HG02938 (cell line): Measurements from ENCODE around the gene ANKS6.

Source experiments
- ATAC-seq: cut with Tn5 transposase; IDR thresholded peaks from one replicate; pipeline ENCODE4 v1.9.1; 2021; ENCODE audit warnings: mild to moderate bottlenecking, moderate library complexity; ENCODE audit not compliant: unreplicated experiment

The ANKS6 gene

DNA sequence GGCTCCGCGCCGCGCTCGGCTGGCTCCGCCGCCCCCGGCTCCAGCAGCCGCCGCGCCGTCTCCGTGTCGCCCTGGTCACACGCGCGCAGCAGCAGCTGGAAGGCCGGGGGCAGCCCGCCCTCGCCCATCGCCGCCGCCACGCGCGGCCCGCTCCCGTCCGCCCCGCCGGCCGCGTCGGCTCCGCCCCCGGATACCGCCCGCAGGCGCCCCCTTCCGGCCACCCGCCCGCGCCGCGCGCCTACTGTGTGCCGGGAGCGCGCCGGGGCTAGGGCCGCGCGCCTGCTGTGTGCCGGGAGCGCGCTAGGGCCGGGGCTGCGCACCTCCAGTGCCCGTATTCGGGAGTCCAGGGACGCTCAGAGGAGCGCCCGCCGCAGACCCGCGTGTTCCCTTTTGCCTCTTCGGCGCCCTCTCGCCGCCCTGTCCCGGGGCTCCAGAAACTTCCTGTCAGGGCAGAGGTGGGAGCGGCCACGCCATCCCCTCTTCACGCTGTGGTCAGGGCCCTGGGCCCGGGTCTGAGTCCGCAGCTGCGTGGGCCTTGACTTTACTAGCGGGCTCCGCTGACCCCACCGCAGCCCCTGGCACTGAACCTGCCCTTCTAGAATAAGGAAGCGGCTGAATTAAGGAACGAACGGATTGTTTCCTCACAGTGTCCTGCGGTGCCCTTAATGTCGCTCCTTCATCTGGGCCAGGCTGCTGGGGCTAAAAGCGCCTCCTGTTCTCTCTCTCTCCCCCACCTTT is at the start of gene ANKS6:
ANKS6 (minus strand) TSS at position 192 of the 738 bp plus-strand sequence; CDS start at position 128, 64 bp downstream.
- peak; percentile 65 for ATAC-seq

DNA sequence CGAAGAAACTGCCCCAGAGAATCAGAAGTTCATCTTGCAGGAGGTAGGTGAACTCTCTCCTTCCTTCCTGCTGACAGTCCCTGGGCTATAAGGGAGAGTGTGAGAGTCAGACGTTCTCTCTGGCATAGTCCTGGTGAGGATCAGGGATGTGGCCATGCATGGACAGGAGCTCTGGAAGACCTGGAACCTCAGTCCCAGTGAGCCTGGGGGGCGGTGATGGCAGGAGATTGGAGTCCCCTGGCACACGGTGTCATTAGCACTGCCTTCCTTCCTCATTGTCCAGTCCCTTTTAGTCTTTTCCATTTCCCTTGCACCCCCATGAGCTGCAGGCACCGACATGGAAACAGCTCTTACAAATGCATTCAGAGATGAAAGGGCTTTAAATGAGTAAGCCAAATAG is 49.7 kb upstream of the ANKS6 start:
- no peak for ATAC-seq

DNA sequence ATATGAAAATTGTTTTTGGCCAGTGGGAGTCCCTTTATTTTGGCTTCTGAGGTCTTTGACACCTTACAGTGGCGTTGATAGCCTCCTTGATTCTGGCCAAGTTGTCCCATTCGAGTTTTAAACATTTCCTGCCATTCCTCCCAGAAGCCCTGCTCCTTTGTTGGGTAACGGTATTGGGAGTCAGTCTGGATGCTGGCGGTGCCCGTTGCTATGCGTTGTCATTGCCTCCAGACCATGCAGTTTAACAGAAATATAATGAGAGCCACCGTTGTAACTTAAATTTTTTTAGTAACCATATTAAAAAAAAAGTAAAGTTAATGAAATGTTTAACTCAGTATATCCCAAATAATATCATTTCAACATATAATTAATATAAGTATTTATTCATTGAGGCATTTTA is 46.2 kb upstream of the ANKS6 start:
- ATAC-seq: no peak

DNA sequence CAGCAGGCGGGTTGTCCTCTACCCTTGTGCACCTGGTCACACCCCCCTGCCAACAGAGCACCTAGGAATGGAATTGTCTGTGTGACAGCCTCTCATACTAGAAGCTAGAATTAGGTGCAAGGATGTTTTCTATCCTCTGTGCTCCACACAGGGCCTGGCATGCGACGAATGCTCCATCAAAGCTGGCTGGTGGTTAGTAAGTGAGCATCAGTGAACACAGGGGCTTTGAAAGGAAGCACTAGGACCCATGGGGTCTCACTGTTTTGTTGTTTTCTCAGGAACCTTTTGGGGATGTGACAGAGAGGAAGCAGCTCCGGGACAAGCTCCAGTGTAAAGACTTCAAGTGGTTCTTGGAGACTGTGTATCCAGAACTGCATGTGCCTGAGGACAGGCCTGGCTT is 43.4 kb upstream of the ANKS6 start:
- ATAC-seq: no peak

DNA sequence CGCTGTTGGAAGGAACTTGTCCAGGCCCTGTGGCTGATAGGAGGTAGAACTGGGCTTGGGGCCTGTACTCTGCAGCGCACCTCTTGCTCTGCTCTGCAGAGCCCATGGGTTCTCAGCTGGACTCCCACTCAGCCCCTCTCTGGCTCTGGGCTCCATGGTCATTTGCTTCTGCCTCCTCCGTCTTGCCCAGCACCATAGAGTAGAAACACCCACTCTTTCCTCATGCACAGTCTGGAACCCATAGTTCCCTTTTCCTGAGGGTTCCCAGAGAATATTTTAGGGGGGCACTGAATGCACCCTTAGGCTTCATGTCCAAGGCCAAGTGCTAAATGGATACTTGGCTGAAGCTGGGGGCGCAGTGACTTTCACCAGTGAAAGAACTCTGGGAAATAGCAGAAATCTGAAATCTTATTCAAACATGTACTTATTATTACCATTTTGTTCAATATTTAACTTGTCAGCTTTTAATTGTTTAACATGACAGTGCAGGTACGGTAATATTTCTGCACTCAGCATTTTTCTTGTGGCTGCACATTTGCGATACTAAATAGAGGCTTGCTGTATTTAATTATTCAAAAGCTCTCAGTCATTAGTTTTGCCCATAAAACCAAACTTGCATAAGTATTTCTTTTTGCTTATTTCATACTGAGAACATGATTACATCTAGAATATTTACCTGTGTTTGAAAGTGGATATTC is 42.7 kb upstream of the ANKS6 start:
- ATAC-seq: no peak

DNA sequence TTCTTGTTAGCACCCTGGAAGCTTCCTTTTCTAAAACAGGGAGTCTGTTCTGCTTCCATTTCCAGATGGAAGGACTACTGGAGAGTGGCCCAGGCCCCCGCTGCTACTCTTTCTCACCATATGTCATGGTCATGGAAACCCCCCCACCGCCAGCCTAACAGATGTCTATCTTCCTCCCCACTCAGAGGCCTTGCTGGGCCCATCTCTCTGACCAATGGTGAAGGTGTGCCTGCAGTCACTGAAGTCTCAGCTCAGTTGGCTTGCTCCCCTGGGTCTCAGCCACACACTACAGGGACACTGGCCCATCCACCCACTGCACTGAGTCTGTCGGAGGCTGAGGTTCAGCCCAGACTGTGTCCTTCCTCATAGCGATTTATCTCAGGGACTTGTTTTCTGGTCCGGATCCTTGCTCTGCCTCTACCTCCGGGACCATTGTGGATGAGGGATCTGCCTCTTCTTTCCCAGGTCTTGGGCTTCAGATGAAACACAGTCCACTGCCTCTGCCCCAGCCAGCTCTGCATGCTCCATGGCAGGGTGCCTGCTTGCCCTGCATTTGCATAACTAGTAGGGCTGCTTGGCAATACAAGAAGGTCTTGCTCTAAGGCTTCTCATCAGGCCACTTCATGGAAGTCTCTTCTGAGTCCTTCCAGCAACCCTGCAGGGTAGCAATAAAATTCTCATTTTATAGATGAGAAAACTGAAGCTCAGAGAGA is 42.0 kb upstream of the ANKS6 start:
- no peak for ATAC-seq

DNA sequence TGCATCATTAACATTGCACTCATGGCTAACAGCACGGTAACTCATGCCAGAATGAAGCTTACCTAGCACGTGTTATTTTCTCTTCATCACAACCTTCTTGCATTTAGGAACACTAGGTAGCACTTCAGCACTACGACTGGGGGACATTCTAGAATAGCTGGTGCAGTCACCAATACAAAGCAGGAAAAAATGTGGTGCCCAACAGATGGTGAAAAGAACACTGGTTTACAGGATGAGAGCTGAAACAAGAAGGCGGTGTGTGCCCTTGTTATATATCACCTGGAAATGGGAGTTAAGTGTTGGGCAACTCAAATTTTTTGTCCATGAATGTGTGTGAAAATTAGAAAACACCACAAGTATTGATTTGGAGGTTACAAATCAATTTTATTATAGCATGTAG is 41.2 kb upstream of the ANKS6 start:
- no peak for ATAC-seq

DNA sequence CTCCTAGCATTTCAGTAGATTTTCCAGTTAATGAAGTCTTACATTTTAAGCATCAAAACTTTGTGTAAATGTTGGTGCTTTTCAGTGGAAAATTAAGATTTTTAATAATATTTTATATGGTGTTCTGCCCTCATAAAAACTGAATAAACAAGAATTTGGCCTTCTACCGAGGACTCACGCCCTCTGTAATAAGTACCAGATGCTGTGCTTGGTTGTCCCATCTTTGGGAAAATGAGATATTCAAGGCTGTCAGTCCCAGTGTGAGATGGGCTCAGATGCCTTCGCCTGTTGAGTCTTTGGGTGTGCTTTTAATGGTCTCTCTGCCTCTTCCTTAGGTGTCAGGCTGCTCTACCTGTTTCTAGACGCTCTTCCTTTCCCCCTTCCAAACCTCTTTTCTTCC is 39.9 kb upstream of the ANKS6 start:
- ATAC-seq: no peak

DNA sequence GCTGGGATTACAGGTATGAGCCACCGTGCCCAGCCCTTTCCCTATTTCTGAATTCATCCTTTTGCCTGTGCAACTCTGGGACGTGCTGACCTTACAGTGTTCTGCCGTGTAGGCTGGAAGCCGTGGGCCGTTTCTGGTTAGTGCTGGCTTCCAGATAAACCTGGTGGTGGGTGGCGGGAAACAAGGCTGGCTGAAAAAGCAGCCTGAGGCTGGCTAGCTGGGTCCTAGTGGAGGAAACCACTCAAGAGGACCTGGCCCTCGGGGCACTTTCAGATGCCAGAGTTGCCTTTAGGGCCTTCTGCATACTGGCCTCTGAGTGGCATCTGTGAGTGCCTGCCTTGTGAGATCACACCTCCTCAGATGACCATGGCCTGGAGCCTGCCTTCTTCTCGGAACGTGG is 38.0 kb upstream of the ANKS6 start:
- no peak for ATAC-seq

DNA sequence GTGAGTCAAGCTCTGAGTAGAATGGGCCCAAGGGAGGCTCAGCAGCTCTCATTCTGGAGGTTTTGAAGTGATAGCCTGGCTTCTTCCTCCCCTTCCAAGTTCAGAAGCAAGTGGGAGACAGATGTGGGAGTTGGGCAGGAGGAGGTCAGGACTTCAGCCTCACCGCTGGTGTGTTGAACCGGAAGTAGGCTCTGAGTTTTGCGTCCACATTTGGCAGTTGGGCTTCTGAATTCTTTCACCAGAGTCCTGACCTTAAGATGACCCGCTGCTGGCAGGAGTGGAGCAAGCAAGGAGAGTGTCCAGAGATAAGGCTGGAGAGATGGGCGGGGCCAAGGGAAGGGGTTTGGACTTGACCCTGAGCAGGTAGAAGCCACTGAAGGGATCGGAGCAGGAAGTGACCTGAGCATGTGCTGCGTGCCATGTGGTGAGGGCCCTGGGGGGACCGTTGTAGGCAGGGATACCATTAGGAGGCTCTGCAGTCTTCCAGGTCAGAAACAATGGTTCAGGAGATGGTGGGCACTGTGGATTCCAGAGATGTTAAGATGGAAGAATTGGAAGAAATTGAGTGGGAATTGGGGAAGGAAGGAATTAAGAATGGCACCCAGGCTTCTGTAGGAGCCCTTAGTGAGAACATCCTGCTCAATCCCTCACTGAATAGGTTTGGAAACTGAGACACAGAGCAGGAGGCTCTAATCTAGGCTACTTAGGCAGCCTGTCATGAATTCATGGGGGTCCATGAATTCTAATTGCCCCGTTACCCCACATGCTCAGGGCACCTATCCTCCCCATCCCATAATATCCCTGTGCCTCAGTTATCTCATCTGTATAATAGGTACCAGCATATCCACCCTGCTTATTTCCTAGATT is 37.0 kb upstream of the ANKS6 start:
- ATAC-seq: no peak

DNA sequence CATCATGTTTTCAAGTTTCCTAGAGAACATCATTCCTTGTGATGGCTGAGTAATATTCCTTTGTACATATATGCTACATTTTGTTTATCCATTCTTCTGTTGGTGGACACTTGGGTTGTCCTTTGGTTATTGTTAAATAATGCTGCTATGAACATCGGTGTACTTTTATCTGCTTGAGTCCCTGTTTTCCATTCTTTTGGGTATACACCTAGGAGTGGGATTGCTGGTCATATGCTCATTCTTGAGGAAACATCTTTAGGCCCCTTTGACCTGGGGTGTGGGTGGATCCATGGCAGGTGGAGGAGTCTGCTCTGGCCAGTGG is 36.4 kb upstream of the ANKS6 start:
- ATAC-seq: no peak

DNA sequence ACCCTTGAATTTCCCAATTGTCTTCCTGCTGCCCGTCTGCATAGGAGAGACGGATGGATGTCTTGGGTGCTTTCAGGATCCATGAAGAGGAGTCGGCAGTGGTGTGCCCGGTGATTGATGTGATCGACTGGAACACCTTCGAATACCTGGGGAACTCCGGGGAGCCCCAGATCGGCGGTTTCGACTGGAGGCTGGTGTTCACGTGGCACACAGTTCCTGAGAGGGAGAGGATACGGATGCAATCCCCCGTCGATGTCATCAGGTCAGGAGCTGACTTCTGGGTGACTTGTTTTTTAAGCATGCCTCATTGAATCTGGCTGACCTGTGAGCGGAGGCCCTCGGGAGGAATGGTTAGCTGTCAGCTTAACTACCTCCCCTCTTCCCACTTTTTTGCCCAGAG is 35.3 kb upstream of the ANKS6 start:
- ATAC-seq: no peak

DNA sequence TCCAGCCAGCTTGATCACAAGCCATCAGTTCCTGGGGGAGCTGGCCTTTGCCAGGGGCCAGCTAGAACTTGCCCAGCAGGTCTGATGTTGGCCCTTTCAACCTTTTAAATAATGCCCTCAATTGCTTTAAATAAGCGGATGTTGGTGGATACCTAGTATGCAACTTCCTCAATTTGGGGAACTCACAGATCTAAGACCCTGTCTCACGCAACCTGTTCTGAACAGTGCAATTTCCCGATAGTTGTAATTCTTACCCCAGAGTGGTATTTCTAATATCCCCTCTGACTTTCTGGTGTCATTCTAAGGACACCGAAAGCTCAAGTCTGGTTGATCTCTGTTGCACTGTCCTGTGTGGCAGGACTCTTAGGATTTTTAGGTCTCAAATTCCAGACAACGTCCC is 34.2 kb upstream of the ANKS6 start:
- no peak for ATAC-seq

DNA sequence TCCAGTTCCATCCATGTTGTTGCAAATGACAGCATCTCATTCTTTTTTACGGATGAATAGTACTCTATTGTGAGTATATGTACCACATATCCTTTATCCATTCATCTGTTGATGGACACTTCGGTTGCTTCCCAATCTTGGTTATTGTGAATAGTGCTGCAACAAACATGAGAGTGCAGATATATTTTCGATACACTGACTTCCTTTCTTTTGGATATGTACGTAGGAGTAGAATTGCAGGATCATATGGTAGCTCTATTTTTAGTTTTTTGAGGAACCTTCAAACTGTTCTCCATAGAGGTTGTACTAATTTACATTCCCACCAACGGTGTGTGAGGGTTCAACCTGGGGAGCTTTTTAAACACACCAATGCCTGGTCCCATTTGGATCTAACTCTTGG is 33.4 kb upstream of the ANKS6 start:
- ATAC-seq: no peak

DNA sequence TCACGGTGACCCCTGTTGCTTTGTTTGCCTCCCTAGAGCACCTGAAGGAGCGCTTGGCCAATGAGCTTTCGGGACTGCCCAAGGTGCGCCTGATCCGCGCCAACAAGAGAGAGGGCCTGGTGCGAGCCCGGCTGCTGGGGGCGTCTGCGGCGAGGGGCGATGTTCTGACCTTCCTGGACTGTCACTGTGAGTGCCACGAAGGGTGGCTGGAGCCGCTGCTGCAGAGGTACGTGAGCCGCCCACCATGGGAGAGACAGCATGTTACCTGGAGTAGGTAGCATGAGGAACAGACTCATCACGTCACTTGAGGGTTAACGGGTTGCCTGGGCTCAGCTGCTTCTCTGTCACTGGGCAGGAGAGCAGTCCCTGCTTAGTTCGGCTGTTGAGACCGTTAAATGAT is 30.4 kb upstream of the ANKS6 start:
- ATAC-seq: no peak

DNA sequence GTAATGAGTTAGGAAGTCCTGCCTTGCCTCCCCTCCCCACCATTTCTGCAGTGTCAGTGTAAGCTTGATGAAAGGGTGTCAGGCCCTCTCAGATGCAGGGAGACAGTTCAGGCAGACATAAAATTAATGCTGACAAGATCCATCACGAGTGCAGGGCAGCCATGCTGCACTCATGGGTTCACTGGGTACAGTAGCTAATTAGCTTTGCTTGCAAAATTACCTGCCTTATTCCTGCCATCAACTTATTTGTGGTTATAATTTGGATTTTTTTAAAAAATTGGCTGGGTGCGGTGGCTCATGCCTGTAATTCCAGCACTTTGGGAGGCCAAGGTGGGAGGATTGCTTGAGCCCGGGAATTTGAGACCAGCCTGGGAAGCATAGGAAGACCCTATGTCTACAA is 29.1 kb upstream of the ANKS6 start:
- ATAC-seq: no peak

DNA sequence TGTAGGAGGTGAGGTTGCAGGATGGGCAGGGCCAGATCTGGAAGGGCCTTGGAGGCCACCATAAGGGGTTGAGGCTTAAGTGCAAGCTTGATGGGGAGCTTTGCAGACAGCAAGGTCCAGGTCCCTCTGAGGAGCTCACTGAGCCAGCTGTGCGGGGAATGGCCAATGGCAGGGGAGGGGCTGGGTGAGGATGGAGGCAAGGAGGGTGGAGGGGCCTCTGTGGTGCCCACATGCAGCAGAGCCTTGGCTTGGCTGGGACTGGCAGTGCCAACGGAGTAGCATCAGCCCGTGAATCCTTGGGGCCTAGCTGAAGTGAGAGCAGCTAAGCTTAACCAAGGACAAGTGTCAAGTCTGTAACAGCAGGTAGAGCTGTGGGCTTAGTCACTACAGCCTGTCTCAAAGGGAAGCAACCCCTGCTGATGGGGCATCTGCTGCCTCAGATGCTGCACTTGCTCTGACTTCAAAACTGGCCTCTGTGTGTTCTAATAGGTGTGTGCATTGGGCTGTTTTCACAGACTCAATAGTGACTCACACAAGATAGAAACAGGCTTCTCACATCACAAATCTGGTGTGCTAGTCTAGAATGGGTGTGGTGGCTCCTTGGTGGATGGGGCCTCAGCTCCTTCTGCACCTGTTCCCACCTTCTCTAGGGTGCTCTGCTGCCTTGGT is 27.4 kb upstream of the ANKS6 start:
- no peak for ATAC-seq

DNA sequence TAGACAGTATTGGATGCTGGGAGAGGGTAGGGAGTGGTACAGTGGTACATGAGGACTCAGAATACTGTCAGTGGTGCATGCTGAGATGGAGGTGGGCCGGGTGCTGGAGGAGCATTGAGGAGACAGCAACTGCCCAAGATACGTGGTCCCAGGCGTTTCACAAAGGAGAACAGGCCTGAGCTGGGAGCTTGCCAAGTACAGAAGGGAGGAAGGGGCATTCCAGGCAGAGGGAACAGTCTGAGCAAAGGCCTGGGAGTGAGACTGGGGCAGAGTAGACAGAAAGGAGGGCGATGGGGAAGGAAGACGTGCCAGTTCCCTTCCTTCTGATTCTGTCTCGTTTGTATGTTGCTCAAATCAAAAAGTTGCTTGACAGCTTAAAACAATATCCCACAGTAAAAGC is 26.3 kb upstream of the ANKS6 start:
- no peak for ATAC-seq

DNA sequence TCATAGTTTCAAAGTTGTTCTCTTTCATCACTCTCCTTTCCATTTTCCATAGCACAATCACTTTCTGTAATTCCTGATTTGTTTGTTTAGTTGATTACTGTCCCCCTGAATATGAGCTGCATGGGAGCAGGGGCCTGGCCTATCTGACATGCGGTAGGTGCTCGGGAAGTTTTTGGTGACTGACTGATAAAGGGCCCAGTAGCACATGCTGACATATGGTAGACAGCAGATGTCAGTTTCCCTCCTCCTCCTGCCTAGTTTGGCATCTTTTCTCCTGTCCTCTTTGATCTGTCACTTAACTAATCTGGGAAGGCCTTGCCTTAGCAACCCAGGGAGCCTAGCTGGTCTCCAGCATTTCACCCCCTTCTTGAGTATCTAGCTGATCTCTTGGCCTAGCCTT is 25.5 kb upstream of the ANKS6 start:
- no peak for ATAC-seq

DNA sequence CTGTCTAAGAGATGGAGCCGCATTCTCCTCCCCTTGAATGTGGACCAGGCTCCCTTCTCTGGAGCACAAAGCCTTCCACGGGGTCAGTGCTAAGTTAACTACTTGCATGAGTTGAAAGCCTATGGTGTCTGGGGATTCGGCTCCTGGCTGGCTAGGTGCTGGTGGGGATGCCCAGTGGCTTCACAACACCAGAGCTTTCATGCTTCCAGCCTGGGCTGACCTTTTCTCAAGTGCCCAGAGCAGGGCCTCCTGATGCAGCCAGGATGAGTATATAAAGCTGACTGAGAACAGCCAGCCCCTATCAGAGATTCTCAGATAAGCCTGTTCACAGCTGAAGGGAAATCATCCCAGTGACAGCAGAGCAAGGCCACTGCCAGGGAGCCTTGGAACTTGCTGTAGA is 22.9 kb upstream of the ANKS6 start:
- ATAC-seq: no peak

DNA sequence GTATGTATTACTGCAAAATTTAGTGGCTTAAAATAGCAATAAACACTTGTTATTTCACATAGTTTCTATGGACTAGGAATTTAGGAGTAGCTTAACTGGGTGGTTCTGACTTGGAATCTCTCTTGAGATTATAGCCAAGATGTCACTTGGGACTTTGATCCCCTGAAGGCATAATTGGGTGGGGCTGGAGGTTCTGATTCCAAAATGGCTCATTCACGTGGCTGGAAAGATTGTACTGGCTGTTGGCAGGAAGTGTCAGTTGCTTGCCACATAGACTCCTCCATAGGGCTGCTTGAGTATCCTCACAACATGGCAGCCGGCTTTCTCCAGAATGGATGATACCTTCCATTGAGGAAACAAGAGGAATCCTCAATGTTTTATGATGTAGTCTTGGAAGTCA is 22.4 kb upstream of the ANKS6 start:
- ATAC-seq: no peak
